Esophagus muscularis mucosa (tissue), 4 donors: ENCODE data around the gene HAO2. TPM values are rescaled to one million over a fixed set of nuclear protein-coding genes. Genes with fewer than 3 reads are reported as not detected.

Experiments
- DNase-seq: peaks from one replicate; pipeline ENCODE4 v3.0.0-alpha.2; 2017; ENCODE audit errors: extremely low spot score
- H3K27ac ChIP-seq, 4 donors: fragments of 200-600 bp; sonication (generic); replicated peaks in 1 of 4; 1 replicate in 3 of 4; 2 replicates in 1 of 4; pipeline ENCODE4 v1.5.1; 2016 to 2019; ENCODE audit warnings: mild to moderate bottlenecking in 1 of 4
- H3K27me3 ChIP-seq, 4 donors: fragments of 200-600 bp; sonication (generic); one replicate each; pipeline versions ENCODE4 v1.5.1 to v1.6.0; 2016 to 2019
- H3K36me3 ChIP-seq, 4 donors: fragments of 200-600 bp; sonication (generic); one replicate each; pipeline ENCODE4 v1.5.1; 2016 to 2019
- H3K4me1 ChIP-seq, 4 donors: fragments of 200-600 bp; sonication (generic); one replicate each; pipeline ENCODE4 v1.5.1; 2016 to 2019
- H3K4me3 ChIP-seq, 4 donors: fragments of 200-600 bp; sonication (generic); 1 replicate in 2 of 4; 2 replicates in 2 of 4; pipeline ENCODE4 v1.5.1; 2016 to 2019; ENCODE audit warnings: mild to moderate bottlenecking in 4 of 4, moderate library complexity in 1 of 4
- H3K9me3 ChIP-seq, 4 donors: fragments of 200-600 bp; sonication (generic); 1 replicate in 3 of 4; 2 replicates in 1 of 4; pipeline ENCODE4 v1.5.1; 2016 to 2019
- CTCF ChIP-seq, 3 experiments: fragments of 200-600 bp in 2 of 3; fragments of 450-650 bp in 1 of 3; sonication (generic) in 2 of 3; IDR thresholded peaks; one replicate each; pipeline ENCODE4 v1.5.1; 2017 to 2019; ENCODE audit warnings: antibody characterized with exemption in 3 of 3, mild to moderate bottlenecking in 2 of 3, moderate library complexity in 1 of 3
- EP300 ChIP-seq: sonication (generic); formaldehyde crosslinking; IDR thresholded peaks from one replicate; pipeline ENCODE4 v1.6.1; 2017; ENCODE audit warnings: antibody characterized with exemption
- POLR2A ChIP-seq: fragments of 450-650 bp; IDR thresholded peaks from one replicate; pipeline ENCODE4 v1.6.1; 2017; ENCODE audit warnings: antibody characterized with exemption, moderate library complexity, mild to moderate bottlenecking, low read depth
- POLR2AphosphoS5 ChIP-seq, 2 donors: sonication (generic); formaldehyde crosslinking; IDR thresholded peaks; one replicate each; pipeline ENCODE4 v1.6.1; 2017; ENCODE audit warnings: antibody characterized with exemption in 2 of 2
- WGBS: methylation state at CpG from one replicate; pipeline ENCODE4 v1.1.5; 2018; 5-methylcytosine and 5-hydroxymethylcytosine counted together
- intact Hi-C: fragments of 100-400 bp; cut with DNase I; formaldehyde crosslinking; loops from one replicate; pipeline ENCODE4 v1.15.1; 2023
- total RNA-seq, 4 donors: library from RNA; depleted of rRNA; stranded (reverse); fragments of >200 nt; gene quantifications; one replicate each; pipeline versions ENCODE4 v1.1.0 to v1.2.1, GENCODE V29; 2016

The HAO2 gene
- total RNA-seq, 4 donors from 2014 or later, result 0.32 TPM; not detected in 3

GRCh38 chr1:119420638-119421037 lies 52.1 kb downstream of the HAO2 start:
- no peak for TF ChIP-seq CTCF (IDR thresholded peaks at IDR 0.05)
- TF ChIP-seq POLR2A, result no peak
- TF ChIP-seq POLR2AphosphoS5 (IDR thresholded peaks at IDR 0.05), result no peak
- TF ChIP-seq EP300, result no peak
- no peak overlapping the region for H3K4me3 ChIP-seq
- no peaks in the 10 kb centered on the region for H3K4me1 ChIP-seq
- DNase-seq, result no peak
- no peaks in the 10 kb centered on the region for H3K36me3 ChIP-seq
- no peaks in the 10 kb centered on the region for H3K27me3 ChIP-seq
- no peaks in the 10 kb centered on the region for H3K9me3 ChIP-seq
- intact Hi-C loops, result no loop called here
- H3K27ac ChIP-seq, result no peak overlapping the region

GRCh38 chr1:119422631-119423030 lies 54.0 kb downstream of the HAO2 start:
- no peaks in the 10 kb centered on the region for H3K27me3 ChIP-seq
- no peak for TF ChIP-seq CTCF (IDR thresholded peaks at IDR 0.05)
- no peak for TF ChIP-seq POLR2A
- no peak overlapping the region for H3K27ac ChIP-seq
- no peak overlapping the region for H3K4me3 ChIP-seq
- intact Hi-C loops, result no loop called here
- no peaks in the 10 kb centered on the region for H3K36me3 ChIP-seq
- no peaks in the 10 kb centered on the region for H3K9me3 ChIP-seq
- no peaks in the 10 kb centered on the region for H3K4me1 ChIP-seq
- no peak for DNase-seq

GRCh38 chr1:119428991-119429390 lies 60.4 kb downstream of the HAO2 start:
- H3K9me3 ChIP-seq, result no peaks in the 10 kb centered on the region
- intact Hi-C loops, result no loop called here
- peaks cover 0 to 5% (median 0%) of the 10 kb centered on the region in 4 donors for H3K27me3 ChIP-seq
- H3K4me3 ChIP-seq, result no peak overlapping the region
- no peak for DNase-seq
- no peak for TF ChIP-seq POLR2A
- H3K4me1 ChIP-seq, result no peaks in the 10 kb centered on the region
- 90% methylated on average over 2 of the region's 2 CpGs for WGBS
- no peak overlapping the region for H3K27ac ChIP-seq
- H3K36me3 ChIP-seq, result no peaks in the 10 kb centered on the region

GRCh38 chr1:119429687-119430086 lies 61.1 kb downstream of the HAO2 start:
- Histone ChIP-seq H3K27ac (no peak overlapping the region), H3K27me3 (peaks cover 0 to 5% (median 0%) of the 10 kb centered on the region in 4 donors), H3K4me3 (no peak overlapping the region), H3K9me3 (no peaks in the 10 kb centered on the region), H3K36me3 (no peaks in the 10 kb centered on the region), H3K4me1 (no peaks in the 10 kb centered on the region)
- TF ChIP-seq POLR2AphosphoS5 (IDR thresholded peaks at IDR 0.05) (no peak), EP300 (no peak), CTCF (IDR thresholded peaks at IDR 0.05) (no peak), POLR2A (no peak)
- DNase-seq, result no peak
- 73% methylated on average over 4 of the region's 4 CpGs for WGBS
- intact Hi-C loops, result no loop called here

- no peak overlapping the region for H3K4me3 ChIP-seq
Measured at GRCh38 chr1:119430486-119430885, 61.9 kb downstream of the HAO2 start.

More at GRCh38 chr1:119430486-119430885, 61.9 kb downstream of the HAO2 start:
- intact Hi-C loops, result no loop called here
- Histone ChIP-seq H3K9me3 (no peaks in the 10 kb centered on the region), H3K36me3 (no peaks in the 10 kb centered on the region), H3K27me3 (peaks cover 0 to 5% (median 0%) of the 10 kb centered on the region in 4 donors), H3K27ac (no peak overlapping the region), H3K4me1 (no peaks in the 10 kb centered on the region)
- TF ChIP-seq CTCF (IDR thresholded peaks at IDR 0.05) (no peak), POLR2AphosphoS5 (IDR thresholded peaks at IDR 0.05) (no peak), EP300 (no peak), POLR2A (no peak)
- no peak for DNase-seq
- 87% methylated on average over 2 of the region's 2 CpGs for WGBS
